K562 (cell line): Measurements from ENCODE around the gene ATAD5. TPM values are rescaled to one million over a fixed set of nuclear protein-coding genes. Genes with fewer than 3 reads are reported as not detected.

Source experiments
- ATAC-seq: fragments of 200-7000 bp; cut with Tn5 transposase; 3 replicates; pipeline ENCODE4 v1.9.1; 2020; ENCODE audit warnings: moderate library complexity
- BruUV-seq: library from RNA; stranded (reverse); fragments of 400-500 nt; replicated peaks from 2 replicates; lab custom pipeline; 2021; lab: Mats Ljungman, UMichigan
- CTCF ChIA-PET: fragments of 300-600 bp; formaldehyde crosslinking; extraction: SDS; loops from one replicate; lab custom pipeline; 2021; ENCODE audit warnings: low intra/inter-chr PET ratio; lab: Yijun Ruan, JAX
- POLR2A ChIA-PET: fragments of 300-600, 350-650 bp; sonication (Branson Sonifier 250); formaldehyde crosslinking; extraction: SDS; loops from one replicate; lab custom pipeline; 2021; ENCODE audit warnings: antibody characterized with exemption, inconsistent platforms; lab: Yijun Ruan, JAX
- DNase-seq, 4 experiments: peaks; one replicate each; pipeline versions ENCODE4 v3.0.0 to v3.0.0-alpha.2; 2011 to 2018; ENCODE audit warnings: low spot score in 3 of 4, mixed read lengths in 3 of 4; ENCODE audit errors: extremely low read depth in 1 of 4
- FAIRE-seq: peaks from 2 replicates; lab custom pipeline; 2011; peaks lifted over from hg19 to GRCh38; lab: Jason Lieb, UNC
- H2AFZ ChIP-seq: 2 replicates; pipeline ENCODE4 v1.6.0; 2011; ENCODE audit warnings: low read depth, low read length, control low read depth, inconsistent platforms
- H3K27ac ChIP-seq: fragments of 200-600 bp; 3 replicates; pipeline ENCODE4 v1.8.0; 2011; ENCODE audit warnings: low read depth, mild to moderate bottlenecking, control low read depth, inconsistent platforms, low read length, moderate library complexity, mixed read lengths; ENCODE audit errors: extremely low read depth
- H3K27me3 ChIP-seq, 2 experiments: fragments of 300-600 bp in 1 of 2; 2 replicates in 1 of 2; 3 replicates in 1 of 2; pipeline versions ENCODE4 v1.6.0 to v1.8.0; 2011; ENCODE audit warnings: inconsistent platforms in 2 of 2, low read length in 2 of 2, mild to moderate bottlenecking in 1 of 2, mixed read lengths in 1 of 2, moderate library complexity in 1 of 2; ENCODE audit not compliant: control insufficient read depth in 2 of 2, insufficient read depth in 2 of 2
- H3K36me3 ChIP-seq: fragments of 300-600 bp; 3 replicates; pipeline ENCODE4 v1.8.0; 2011; ENCODE audit warnings: mild to moderate bottlenecking, low read length, inconsistent platforms; ENCODE audit not compliant: control insufficient read depth, insufficient read depth
- H3K4me1 ChIP-seq, 2 experiments: fragments of 200-600 bp in 1 of 2; replicated peaks in 1 of 2; 2 replicates in 1 of 2; 3 replicates in 1 of 2; pipeline versions ENCODE4 v1.5.1 to v1.8.0; 2011; ENCODE audit warnings: inconsistent platforms in 2 of 2, low read length in 2 of 2, mild to moderate bottlenecking in 1 of 2, mixed read lengths in 1 of 2, moderate library complexity in 1 of 2; ENCODE audit not compliant: control insufficient read depth in 2 of 2, insufficient read depth in 2 of 2
- H3K4me2 ChIP-seq: 2 replicates; pipeline ENCODE4 v1.6.1; 2011; ENCODE audit warnings: low read length, control low read depth, inconsistent platforms, mixed read lengths; ENCODE audit not compliant: insufficient read depth
- H3K4me3 ChIP-seq: fragments of 200-600 bp; sonication (generic), shearing (Covaris generic); 2 replicates; pipeline ENCODE4 v1.5.1; 2016; ENCODE audit warnings: control low read depth, inconsistent platforms
- H3K79me2 ChIP-seq: fragments of 200-600 bp; 3 replicates; pipeline ENCODE4 v1.8.0; 2011; ENCODE audit warnings: low read length, inconsistent platforms; ENCODE audit not compliant: control insufficient read depth, insufficient read depth
- H3K9ac ChIP-seq, 2 experiments: 2 replicates each; pipeline versions ENCODE4 v1.6.0 to v1.6.1; 2011; ENCODE audit warnings: low read depth in 2 of 2, low read length in 2 of 2, control low read depth in 1 of 2, inconsistent platforms in 1 of 2, mild to moderate bottlenecking in 1 of 2, mixed read lengths in 1 of 2; ENCODE audit not compliant: insufficient read depth in 1 of 2
- H3K9me1 ChIP-seq: one replicate; pipeline ENCODE4 v1.6.0; 2011; ENCODE audit warnings: inconsistent platforms, mild to moderate bottlenecking, low read length, moderate library complexity; ENCODE audit not compliant: control insufficient read depth, insufficient read depth
- H3K9me3 ChIP-seq: replicated peaks from 2 replicates; pipeline ENCODE4 v1.5.1; 2011; ENCODE audit warnings: low read depth, low read length, inconsistent platforms; ENCODE audit not compliant: control insufficient read depth, insufficient read depth
- H4K20me1 ChIP-seq: replicated peaks from 2 replicates; pipeline ENCODE4 v1.6.1; 2011; ENCODE audit warnings: low read length, inconsistent platforms, mixed read lengths; ENCODE audit not compliant: control insufficient read depth, insufficient read depth
- GTF2A2 ChIP-seq: IDR thresholded peaks from 2 replicates; pipeline ENCODE4 v1.6.1; 2016; ENCODE audit warnings: mild to moderate bottlenecking, missing genetic modification characterization, missing compliant biosample characterization
- NRF1 ChIP-seq, 2 experiments: fragments of 450-650 bp; IDR thresholded peaks in 1 of 2; conservative IDR thresholded peaks in 1 of 2; 2 replicates each; pipeline ENCODE4 v1.6.1; 2014; ENCODE audit warnings: mild to moderate bottlenecking in 2 of 2
- WHSC1 ChIP-seq: IDR thresholded peaks from one replicate; pipeline ENCODE4 v1.6.1; 2012; ENCODE audit warnings: low read length, control low read depth, inconsistent platforms
- WGBS: fragments of 100-300 bp; shearing (Covaris generic); methylation state at CpG from one replicate; pipeline ENCODE4 v1.1.6; 2016; ENCODE audit warnings: low coverage, mixed read lengths; ENCODE audit not compliant: insufficient coverage; ENCODE audit errors: missing lambda C conversion rate; 5-methylcytosine and 5-hydroxymethylcytosine counted together
- in situ Hi-C: fragments of 300-500 bp; cut with MboI; formaldehyde crosslinking; loops from 4 replicates; pipeline ENCODE4 v1.15.0; 2018; ENCODE audit warnings: inconsistent platforms, mixed read lengths
- intact Hi-C: fragments of 100-400 bp; cut with micrococcal nuclease; formaldehyde crosslinking; loops from 2 replicates; pipeline ENCODE4 v1.14.2; 2022
- polyA plus RNA-seq, 8 experiments: library from polyadenylated mRNA; depleted of rRNA in 4 of 8; stranded (reverse) in 5 of 8; unstranded in 3 of 8; fragments of >200 nt; fragmentation: Nextera tagmentation in 2 of 8; fragmentation: Illumina TruSeq in 1 of 8; extraction: Ambion mirVana in 2 of 8; extraction: Trizol in 1 of 8; gene quantifications; 2 replicates each; pipeline versions ENCODE4 v1.2.1 to v1.2.3, GENCODE V29; 2011 to 2014; ENCODE audit warnings: inconsistent platforms in 1 of 8, missing spikeins in 1 of 8
- total RNA-seq, 7 experiments: library from RNA; depleted of rRNA in 6 of 7; stranded (reverse); fragments of >200 nt in 6 of 7; fragmentation: Illumina TruSeq in 2 of 7; extraction: Trizol in 2 of 7; gene quantifications; 2 replicates each; pipeline versions ENCODE4 v1.2.1 to v1.2.3, GENCODE V29; 2011 to 2021; ENCODE audit warnings: low replicate concordance in 1 of 7
- TF ChIP-seq, protein P1 (sequence below): fragments of 450-650 bp; IDR thresholded peaks from one replicate; pipeline ENCODE4 v1.6.1; 2018; ENCODE audit warnings: mild to moderate bottlenecking, moderate library complexity; ENCODE audit not compliant: partially characterized antibody
- TF ChIP-seq, protein P2 (sequence below), 3 experiments: IDR thresholded peaks in 2 of 3; conservative IDR thresholded peaks in 1 of 3; 2 replicates each; pipeline ENCODE4 v1.5.1; 2011 to 2012; ENCODE audit warnings: low read length in 3 of 3, mild to moderate bottlenecking in 3 of 3, control low read depth in 2 of 3, improper control_type of control experiment in 1 of 3, inconsistent platforms in 1 of 3, low read depth in 1 of 3, mixed read lengths in 1 of 3, moderate library complexity in 1 of 3; ENCODE audit not compliant: insufficient read depth in 2 of 3

ATAD5 gene
- total and polyA plus RNA-seq, 9 of the 15 experiments (the other 6 are each of a cell fraction or from before 2014, with no cell fraction given): 4.6 to 25.6 (median 19.5) TPM

DNA sequence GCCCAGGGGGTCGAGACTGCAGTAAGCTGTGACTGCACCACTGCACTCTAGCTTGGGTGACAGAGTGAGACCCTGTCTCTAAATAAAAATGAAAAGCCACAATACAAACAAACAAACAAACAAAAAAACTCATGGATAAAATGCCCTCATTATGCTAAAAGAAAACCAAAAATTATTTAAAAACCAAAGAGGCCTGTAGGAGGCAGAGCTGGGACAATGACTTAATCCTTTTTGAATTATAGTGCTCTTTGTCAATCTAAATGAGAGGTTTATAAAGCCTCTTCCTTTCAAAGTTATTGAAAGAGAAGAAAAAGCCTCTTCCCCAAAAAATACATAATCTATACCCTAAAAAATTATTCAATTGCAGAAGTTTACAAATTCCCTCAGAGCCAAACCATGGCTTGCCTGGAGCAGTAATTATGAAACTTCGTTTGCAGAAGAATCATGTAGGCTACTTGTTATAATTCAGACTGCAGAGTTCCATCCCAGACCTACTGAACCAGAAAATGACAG lies 25.8 kb upstream of the ATAD5 start:
- peaks cover 63% of the 10 kb centered on the region for H3K36me3 ChIP-seq
- CTCF ChIA-PET: no interaction called here
- no peaks in the 10 kb centered on the region for H3K27me3 ChIP-seq
- H3K4me2 ChIP-seq: no peak overlapping the region
- in situ Hi-C loops: no loop called here
- H3K9me3 ChIP-seq: no peaks in the 10 kb centered on the region
- no peak overlapping the region for H3K27ac ChIP-seq
- FAIRE-seq (no peak), DNase-seq (no peak), ATAC-seq (no peak)
- H3K9me1 ChIP-seq: no peaks in the 10 kb centered on the region
- POLR2A ChIA-PET: interaction anchor here (1.2 kb wide), 1 partner anchor 15 kb away, joined by 3 read pairs; no protein-coding TSS in a partner anchor
- no peaks in the 10 kb centered on the region for H3K4me1 ChIP-seq
- H4K20me1 ChIP-seq: no peaks in the 10 kb centered on the region; the same call in 1 of the 2 replicates
- BruUV-seq: no TSS peak
- no peak overlapping the region for H2AFZ ChIP-seq
- intact Hi-C loops: no loop called here
- H3K9ac ChIP-seq: no peak overlapping the region
- WGBS: 88% methylated on average over 2 of the region's 2 CpGs
- peaks cover 49% of the 10 kb centered on the region for H3K79me2 ChIP-seq
- TF ChIP-seq, protein P1, sequence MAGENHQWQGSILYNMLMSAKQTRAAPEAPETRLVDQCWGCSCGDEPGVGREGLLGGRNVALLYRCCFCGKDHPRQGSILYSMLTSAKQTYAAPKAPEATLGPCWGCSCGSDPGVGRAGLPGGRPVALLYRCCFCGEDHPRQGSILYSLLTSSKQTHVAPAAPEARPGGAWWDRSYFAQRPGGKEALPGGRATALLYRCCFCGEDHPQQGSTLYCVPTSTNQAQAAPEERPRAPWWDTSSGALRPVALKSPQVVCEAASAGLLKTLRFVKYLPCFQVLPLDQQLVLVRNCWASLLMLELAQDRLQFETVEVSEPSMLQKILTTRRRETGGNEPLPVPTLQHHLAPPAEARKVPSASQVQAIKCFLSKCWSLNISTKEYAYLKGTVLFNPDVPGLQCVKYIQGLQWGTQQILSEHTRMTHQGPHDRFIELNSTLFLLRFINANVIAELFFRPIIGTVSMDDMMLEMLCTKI: no peak
- TF ChIP-seq, protein P2, sequence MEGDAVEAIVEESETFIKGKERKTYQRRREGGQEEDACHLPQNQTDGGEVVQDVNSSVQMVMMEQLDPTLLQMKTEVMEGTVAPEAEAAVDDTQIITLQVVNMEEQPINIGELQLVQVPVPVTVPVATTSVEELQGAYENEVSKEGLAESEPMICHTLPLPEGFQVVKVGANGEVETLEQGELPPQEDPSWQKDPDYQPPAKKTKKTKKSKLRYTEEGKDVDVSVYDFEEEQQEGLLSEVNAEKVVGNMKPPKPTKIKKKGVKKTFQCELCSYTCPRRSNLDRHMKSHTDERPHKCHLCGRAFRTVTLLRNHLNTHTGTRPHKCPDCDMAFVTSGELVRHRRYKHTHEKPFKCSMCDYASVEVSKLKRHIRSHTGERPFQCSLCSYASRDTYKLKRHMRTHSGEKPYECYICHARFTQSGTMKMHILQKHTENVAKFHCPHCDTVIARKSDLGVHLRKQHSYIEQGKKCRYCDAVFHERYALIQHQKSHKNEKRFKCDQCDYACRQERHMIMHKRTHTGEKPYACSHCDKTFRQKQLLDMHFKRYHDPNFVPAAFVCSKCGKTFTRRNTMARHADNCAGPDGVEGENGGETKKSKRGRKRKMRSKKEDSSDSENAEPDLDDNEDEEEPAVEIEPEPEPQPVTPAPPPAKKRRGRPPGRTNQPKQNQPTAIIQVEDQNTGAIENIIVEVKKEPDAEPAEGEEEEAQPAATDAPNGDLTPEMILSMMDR (IDR thresholded peaks at IDR 0.05 in 2 of 3, conservative IDR thresholded peaks at IDR 0.05 in 1 of 3; ENCODE audit: insufficient read depth in 2 of 3, low read depth in 1 of 3, low read length in 3 of 3): peak in 1 of 3 experiments; percentile 26; a peak in 2 of 6 replicates
- TF ChIP-seq GTF2A2 (tag) (no peak), WHSC1 (no peak), NRF1 (conservative IDR thresholded peaks at IDR 0.05 in 1 of 2, IDR thresholded peaks at IDR 0.05 in 1 of 2) (no peak)
- no peak overlapping the region for H3K4me3 ChIP-seq
